ENCODE data around the gene VRTN. TPM values are rescaled to one million over a fixed set of nuclear protein-coding genes. Genes with fewer than 3 reads are reported as not detected.

Gene VRTN
- polyA plus RNA-seq, 1 donor from 2014 or later = not detected

- Histone ChIP-seq H3K79me2 (replicated peaks; ENCODE audit: insufficient read depth, low read length) (no peaks in the 10 kb centered on the region), H3K27ac (ENCODE audit: low read length) (no peak overlapping the region), H3K9me3 (ENCODE audit: low read length) (no peaks in the 10 kb centered on the region), H3K4me3 (ENCODE audit: low read length) (no peak overlapping the region), H3K9ac (ENCODE audit: low read length) (no peak overlapping the region), H3K9me2 (ENCODE audit: insufficient read depth, low read length) (no peaks in the 10 kb centered on the region), H3K4me2 (ENCODE audit: low read length) (no peak overlapping the region), H3F3A (ENCODE audit: insufficient read depth, low read length, poor library complexity, severe bottlenecking) (no peaks in the 10 kb centered on the region), H2AFZ (ENCODE audit: low read depth, low read length) (no peak overlapping the region), H3K36me3 (ENCODE audit: insufficient read depth, low read length) (no peaks in the 10 kb centered on the region), H3K27me3 (ENCODE audit: insufficient read depth, low read depth, low read length) (no peaks in the 10 kb centered on the region), H4K20me1 (ENCODE audit: insufficient read depth) (no peaks in the 10 kb centered on the region)
- TF ChIP-seq REST (IDR thresholded peaks at IDR 0.05; ENCODE audit: borderline replicate concordance) (no peak), POLR2AphosphoS5 (IDR thresholded peaks at IDR 0.05) (no peak), RAD21 (conservative IDR thresholded peaks at IDR 0.05) (no peak), MXI1 (conservative IDR thresholded peaks at IDR 0.05; ENCODE audit: poor library complexity, severe bottlenecking) (no peak), TAF1 (IDR thresholded peaks at IDR 0.05; ENCODE audit: low read depth) (no peak), SMC3 (conservative IDR thresholded peaks at IDR 0.05; ENCODE audit: poor library complexity) (no peak), EZH2 (IDR thresholded peaks at IDR 0.05; ENCODE audit: borderline replicate concordance, insufficient read depth, low read length, poor library complexity, severe bottlenecking) (no peak), EP300 (conservative IDR thresholded peaks at IDR 0.05; ENCODE audit: poor library complexity, severe bottlenecking) (no peak)
- TF ChIP-seq, protein P1, sequence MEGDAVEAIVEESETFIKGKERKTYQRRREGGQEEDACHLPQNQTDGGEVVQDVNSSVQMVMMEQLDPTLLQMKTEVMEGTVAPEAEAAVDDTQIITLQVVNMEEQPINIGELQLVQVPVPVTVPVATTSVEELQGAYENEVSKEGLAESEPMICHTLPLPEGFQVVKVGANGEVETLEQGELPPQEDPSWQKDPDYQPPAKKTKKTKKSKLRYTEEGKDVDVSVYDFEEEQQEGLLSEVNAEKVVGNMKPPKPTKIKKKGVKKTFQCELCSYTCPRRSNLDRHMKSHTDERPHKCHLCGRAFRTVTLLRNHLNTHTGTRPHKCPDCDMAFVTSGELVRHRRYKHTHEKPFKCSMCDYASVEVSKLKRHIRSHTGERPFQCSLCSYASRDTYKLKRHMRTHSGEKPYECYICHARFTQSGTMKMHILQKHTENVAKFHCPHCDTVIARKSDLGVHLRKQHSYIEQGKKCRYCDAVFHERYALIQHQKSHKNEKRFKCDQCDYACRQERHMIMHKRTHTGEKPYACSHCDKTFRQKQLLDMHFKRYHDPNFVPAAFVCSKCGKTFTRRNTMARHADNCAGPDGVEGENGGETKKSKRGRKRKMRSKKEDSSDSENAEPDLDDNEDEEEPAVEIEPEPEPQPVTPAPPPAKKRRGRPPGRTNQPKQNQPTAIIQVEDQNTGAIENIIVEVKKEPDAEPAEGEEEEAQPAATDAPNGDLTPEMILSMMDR (IDR thresholded peaks at IDR 0.05; ENCODE audit: poor library complexity, severe bottlenecking) = no peak
Measured at GRCh38 chr14:74395094-74395493, 46.8 kb downstream of the VRTN start.

DNA sequence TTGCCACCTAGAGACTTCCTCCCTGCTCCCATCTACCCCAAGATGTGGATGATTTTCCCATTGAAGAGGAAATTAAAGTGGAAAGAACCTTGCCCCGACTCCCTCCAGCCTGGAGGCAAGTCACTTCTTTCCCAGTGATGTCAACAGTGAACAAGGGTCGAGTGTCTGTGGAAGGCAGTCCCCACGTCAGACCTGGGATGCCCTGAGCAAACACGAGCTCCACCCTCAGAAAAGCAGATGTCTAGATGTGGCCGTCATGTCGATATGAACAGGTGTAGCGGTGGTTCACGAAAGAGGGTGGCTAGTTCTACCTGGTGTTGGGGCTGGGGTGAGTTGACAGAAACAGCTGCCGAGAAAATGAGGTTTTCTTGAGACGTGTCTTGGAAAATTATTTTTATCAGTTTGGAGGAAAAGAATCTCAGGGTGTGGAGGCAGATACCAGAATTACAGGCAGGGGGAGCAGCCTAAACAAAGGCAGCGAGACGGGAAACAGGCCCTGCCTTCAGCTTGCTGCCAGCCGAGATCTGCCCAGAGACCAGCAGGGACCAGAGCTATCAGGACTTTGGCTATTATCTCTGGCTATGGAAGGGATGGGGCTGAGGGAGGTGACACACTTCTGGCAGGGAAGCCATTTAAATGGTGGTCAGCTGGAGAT is 51.9 kb downstream of the VRTN start:
- no peak overlapping the region for H3K4me3 ChIP-seq (ENCODE audit: low read length)
- no peak overlapping the region for H2AFZ ChIP-seq (ENCODE audit: low read depth, low read length)
- no peaks in the 10 kb centered on the region for H3K9me2 ChIP-seq (ENCODE audit: insufficient read depth, low read length)
- no peak for TF ChIP-seq EP300 (conservative IDR thresholded peaks at IDR 0.05; ENCODE audit: poor library complexity, severe bottlenecking)
- no peak for TF ChIP-seq MXI1 (conservative IDR thresholded peaks at IDR 0.05; ENCODE audit: poor library complexity, severe bottlenecking)
- no peak for TF ChIP-seq SMC3 (conservative IDR thresholded peaks at IDR 0.05; ENCODE audit: poor library complexity)
- TF ChIP-seq POLR2AphosphoS5 (IDR thresholded peaks at IDR 0.05) = no peak
- TF ChIP-seq REST (IDR thresholded peaks at IDR 0.05; ENCODE audit: borderline replicate concordance) = no peak
- no peak overlapping the region for H3K27ac ChIP-seq (ENCODE audit: low read length)
- no peak overlapping the region for H3K4me2 ChIP-seq (ENCODE audit: low read length)
- H3K36me3 ChIP-seq (ENCODE audit: insufficient read depth, low read length) = no peaks in the 10 kb centered on the region
- H3K27me3 ChIP-seq (ENCODE audit: insufficient read depth, low read depth, low read length) = no peaks in the 10 kb centered on the region
- H3K9ac ChIP-seq (ENCODE audit: low read length) = no peak overlapping the region
- no peaks in the 10 kb centered on the region for H4K20me1 ChIP-seq (ENCODE audit: insufficient read depth)
- no peaks in the 10 kb centered on the region for H3K9me3 ChIP-seq (ENCODE audit: low read length)
- H3F3A ChIP-seq (ENCODE audit: insufficient read depth, low read length, poor library complexity, severe bottlenecking) = no peaks in the 10 kb centered on the region
- H3K79me2 ChIP-seq (replicated peaks; ENCODE audit: insufficient read depth, low read length) = no peaks in the 10 kb centered on the region
